ENCODE results near the gene NOVA2. TPM values are rescaled to one million over a fixed set of nuclear protein-coding genes. Genes with fewer than 3 reads are reported as not detected.
A peak's percentile ranks its signal among the peaks of the same experiment; 100 is the strongest.

The NOVA2 gene
- total RNA-seq, 1 donor from 2014 or later: 5.0 TPM

- peaks cover under 1% of the 10 kb centered on the region for H3K9me3 Mint-ChIP-seq
- no peaks in the 10 kb centered on the region for H3K4me1 Mint-ChIP-seq (ENCODE audit: unreplicated experiment)
- H3K27me3 Mint-ChIP-seq: peaks cover 53% of the 10 kb centered on the region
- H3K27ac Mint-ChIP-seq: no peak overlapping the region
- no peaks in the 10 kb centered on the region for H3K36me3 Mint-ChIP-seq
- no peak for DNase-seq (ENCODE audit: extremely low spot score, unreplicated experiment)
- no peak overlapping the region for H3K4me3 Mint-ChIP-seq
- TF ChIP-seq, protein P1, sequence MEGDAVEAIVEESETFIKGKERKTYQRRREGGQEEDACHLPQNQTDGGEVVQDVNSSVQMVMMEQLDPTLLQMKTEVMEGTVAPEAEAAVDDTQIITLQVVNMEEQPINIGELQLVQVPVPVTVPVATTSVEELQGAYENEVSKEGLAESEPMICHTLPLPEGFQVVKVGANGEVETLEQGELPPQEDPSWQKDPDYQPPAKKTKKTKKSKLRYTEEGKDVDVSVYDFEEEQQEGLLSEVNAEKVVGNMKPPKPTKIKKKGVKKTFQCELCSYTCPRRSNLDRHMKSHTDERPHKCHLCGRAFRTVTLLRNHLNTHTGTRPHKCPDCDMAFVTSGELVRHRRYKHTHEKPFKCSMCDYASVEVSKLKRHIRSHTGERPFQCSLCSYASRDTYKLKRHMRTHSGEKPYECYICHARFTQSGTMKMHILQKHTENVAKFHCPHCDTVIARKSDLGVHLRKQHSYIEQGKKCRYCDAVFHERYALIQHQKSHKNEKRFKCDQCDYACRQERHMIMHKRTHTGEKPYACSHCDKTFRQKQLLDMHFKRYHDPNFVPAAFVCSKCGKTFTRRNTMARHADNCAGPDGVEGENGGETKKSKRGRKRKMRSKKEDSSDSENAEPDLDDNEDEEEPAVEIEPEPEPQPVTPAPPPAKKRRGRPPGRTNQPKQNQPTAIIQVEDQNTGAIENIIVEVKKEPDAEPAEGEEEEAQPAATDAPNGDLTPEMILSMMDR (conservative IDR thresholded peaks at IDR 0.05): no peak
Observed at GRCh38 chr19:45958320-45958719, 15.3 kb downstream of the NOVA2 start.

- TF ChIP-seq, protein P1 (conservative IDR thresholded peaks at IDR 0.05): no peak
- H3K4me1 Mint-ChIP-seq (ENCODE audit: unreplicated experiment): no peaks in the 10 kb centered on the region
Observed at GRCh38 chr19:45955905-45956608, 17.6 kb downstream of the NOVA2 start.

DNA sequence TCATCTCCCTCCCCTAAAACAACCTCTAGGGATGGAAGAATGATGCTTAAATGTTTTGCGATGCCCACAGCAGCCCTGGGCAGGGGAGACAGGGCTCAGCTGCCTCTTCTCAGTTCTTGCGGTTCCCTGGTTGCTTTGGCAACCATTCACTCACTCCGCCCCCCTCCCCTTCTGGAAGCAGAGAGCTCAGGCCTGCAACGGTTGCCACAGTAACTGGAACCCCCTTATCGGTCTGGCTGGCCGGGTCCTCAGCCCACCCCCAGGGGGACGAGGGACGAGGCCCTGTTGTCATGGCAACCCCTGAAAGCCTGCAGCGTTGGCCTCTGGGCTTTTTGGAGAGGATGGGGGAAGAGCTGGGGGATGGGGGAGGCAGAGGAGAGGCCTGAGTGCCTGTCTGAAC, 19.5 kb downstream of the NOVA2 start:
- no peak for DNase-seq (ENCODE audit: extremely low spot score, unreplicated experiment)
- no peak overlapping the region for H3K4me3 Mint-ChIP-seq
- TF ChIP-seq, protein P1 (conservative IDR thresholded peaks at IDR 0.05): no peak
- H3K36me3 Mint-ChIP-seq: no peaks in the 10 kb centered on the region
- H3K9me3 Mint-ChIP-seq: peaks cover 4% of the 10 kb centered on the region
- no peaks in the 10 kb centered on the region for H3K4me1 Mint-ChIP-seq (ENCODE audit: unreplicated experiment)
- no peak overlapping the region for H3K27ac Mint-ChIP-seq
- peaks cover 33% of the 10 kb centered on the region for H3K27me3 Mint-ChIP-seq

More at GRCh38 chr19:45955905-45956608, 17.6 kb downstream of the NOVA2 start:
- Mint-ChIP-seq H3K4me3 (no peak overlapping the region), H3K36me3 (no peaks in the 10 kb centered on the region), H3K9me3 (peaks cover 4% of the 10 kb centered on the region), H3K27ac (no peak overlapping the region), H3K27me3 (peaks cover 43% of the 10 kb centered on the region)
- DNase-seq (ENCODE audit: extremely low spot score, unreplicated experiment): no peak

DNA sequence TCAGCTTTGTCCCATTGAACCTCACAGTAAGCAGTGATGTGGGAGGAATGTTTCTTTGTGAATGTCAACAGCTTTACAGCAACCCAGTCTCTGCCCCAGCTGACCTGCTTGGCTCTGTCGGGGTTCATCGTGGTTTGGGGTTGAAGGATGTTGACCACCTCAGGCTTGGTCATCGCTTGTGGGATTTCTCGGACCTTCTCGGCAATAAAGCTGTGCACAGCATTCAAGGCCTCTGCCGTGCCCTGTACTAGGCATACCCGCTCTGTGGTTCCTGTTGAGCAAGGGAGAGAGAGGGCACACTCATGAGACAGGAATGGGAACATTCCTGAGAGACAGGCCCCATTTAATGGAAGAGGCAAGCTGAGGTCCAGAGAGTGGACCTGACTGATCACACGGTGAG, 20.0 kb downstream of the NOVA2 start:
- H3K27me3 Mint-ChIP-seq: peaks cover 33% of the 10 kb centered on the region
- no peak overlapping the region for H3K4me3 Mint-ChIP-seq

DNA sequence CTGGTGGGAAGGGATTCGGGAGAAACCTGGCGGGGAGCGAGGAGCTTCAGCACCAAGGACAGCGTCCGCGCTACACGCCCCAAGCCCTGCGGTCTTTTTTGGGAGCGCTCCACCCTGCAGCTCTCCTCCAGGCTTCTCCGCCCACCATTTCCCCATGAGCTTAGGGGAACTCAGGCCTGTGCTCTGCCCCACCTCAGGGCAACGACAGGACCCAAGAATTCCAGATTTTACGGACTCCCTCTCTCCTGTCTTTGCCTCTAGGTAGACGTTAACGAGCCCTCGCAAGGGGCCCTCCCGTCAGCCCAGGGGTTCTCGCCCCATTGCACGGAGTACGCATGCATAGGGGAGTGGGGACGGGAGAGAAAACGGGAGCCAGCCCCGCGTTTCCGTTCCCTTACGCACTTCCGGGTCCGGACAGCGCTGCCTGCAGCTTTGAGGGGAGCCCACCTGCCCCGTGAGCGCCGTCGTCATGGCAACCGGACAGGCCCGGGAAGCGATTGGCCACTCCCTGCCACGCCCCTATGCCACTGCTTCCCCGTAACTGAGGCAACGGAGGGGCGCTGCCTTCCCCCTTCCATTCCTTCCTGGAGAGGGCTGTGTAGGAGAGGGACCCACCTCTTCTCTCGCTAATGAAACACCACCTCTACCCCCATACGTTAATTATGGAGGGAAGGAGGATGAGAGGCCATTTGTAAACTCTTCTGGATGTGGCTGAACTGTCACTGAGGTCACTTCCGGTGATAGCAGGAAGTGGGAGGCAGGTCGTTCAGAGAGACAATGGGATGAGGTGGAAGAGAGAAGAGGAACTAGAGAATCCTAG, 20.8 kb downstream of the NOVA2 start:
- TF ChIP-seq, protein P1 (conservative IDR thresholded peaks at IDR 0.05): no peak
- H3K9me3 Mint-ChIP-seq: peaks cover 4% of the 10 kb centered on the region
- DNase-seq (ENCODE audit: extremely low spot score, unreplicated experiment): no peak
- H3K4me1 Mint-ChIP-seq (ENCODE audit: unreplicated experiment): no peaks in the 10 kb centered on the region
- H3K27ac Mint-ChIP-seq: peak overlapping the region; percentile 81
- peaks cover 29% of the 10 kb centered on the region for H3K27me3 Mint-ChIP-seq
- peak overlapping the region; percentile 89 for H3K4me3 Mint-ChIP-seq
- H3K36me3 Mint-ChIP-seq: no peaks in the 10 kb centered on the region

More for the DNA sequence above, 20.0 kb downstream of the NOVA2 start:
- H3K4me1 Mint-ChIP-seq (ENCODE audit: unreplicated experiment): no peaks in the 10 kb centered on the region
- no peaks in the 10 kb centered on the region for H3K36me3 Mint-ChIP-seq
- no peak for DNase-seq (ENCODE audit: extremely low spot score, unreplicated experiment)
- peaks cover 4% of the 10 kb centered on the region for H3K9me3 Mint-ChIP-seq
- H3K27ac Mint-ChIP-seq: no peak overlapping the region
- TF ChIP-seq, protein P1 (conservative IDR thresholded peaks at IDR 0.05): no peak
